Loucy (cell line): ENCODE data around the gene MRO.

Experiments used
- EZH2phosphoT487 ChIP-seq: fragments of 200-600 bp; IDR thresholded peaks from 2 replicates; pipeline ENCODE4 v1.6.1; 2018; ENCODE audit warnings: antibody characterized with exemption, mild to moderate bottlenecking, moderate library complexity, borderline replicate concordance
- TF ChIP-seq, protein P1 (sequence below): fragments of 200-600 bp; sonication (generic); conservative IDR thresholded peaks from 2 replicates; pipeline ENCODE4 v1.5.1; 2014; ENCODE audit warnings: mild to moderate bottlenecking, antibody characterized with exemption, low read length

DNA sequence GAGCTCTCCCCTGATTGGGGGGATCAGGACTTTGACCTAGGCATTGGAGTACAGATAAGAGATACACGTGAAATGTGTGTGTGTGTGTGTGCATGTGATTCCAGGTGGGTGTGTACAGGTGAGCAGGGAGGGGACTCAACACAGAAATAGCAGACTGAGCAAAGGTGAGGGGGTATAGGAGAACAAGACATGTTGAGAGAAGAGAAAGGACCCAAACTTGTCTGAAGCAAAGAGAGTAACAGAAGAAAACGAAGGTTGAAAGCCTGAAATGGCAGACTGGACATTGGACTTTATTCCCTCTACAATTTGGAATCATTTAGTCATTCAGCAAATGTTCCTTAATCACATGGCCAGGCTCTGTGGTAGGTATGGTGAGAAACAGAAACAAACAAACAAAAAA is 23.3 kb downstream of the MRO start:
- no peak for TF ChIP-seq EZH2phosphoT487
- TF ChIP-seq, protein P1, sequence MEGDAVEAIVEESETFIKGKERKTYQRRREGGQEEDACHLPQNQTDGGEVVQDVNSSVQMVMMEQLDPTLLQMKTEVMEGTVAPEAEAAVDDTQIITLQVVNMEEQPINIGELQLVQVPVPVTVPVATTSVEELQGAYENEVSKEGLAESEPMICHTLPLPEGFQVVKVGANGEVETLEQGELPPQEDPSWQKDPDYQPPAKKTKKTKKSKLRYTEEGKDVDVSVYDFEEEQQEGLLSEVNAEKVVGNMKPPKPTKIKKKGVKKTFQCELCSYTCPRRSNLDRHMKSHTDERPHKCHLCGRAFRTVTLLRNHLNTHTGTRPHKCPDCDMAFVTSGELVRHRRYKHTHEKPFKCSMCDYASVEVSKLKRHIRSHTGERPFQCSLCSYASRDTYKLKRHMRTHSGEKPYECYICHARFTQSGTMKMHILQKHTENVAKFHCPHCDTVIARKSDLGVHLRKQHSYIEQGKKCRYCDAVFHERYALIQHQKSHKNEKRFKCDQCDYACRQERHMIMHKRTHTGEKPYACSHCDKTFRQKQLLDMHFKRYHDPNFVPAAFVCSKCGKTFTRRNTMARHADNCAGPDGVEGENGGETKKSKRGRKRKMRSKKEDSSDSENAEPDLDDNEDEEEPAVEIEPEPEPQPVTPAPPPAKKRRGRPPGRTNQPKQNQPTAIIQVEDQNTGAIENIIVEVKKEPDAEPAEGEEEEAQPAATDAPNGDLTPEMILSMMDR: no peak
